C4-2B (cell line): ENCODE measurements around the gene NNMT.

Experiments
- CTCF ChIP-seq: fragments of 450-650 bp; conservative IDR thresholded peaks from 2 replicates; pipeline ENCODE4 v1.5.1; 2017; ENCODE audit warnings: mild to moderate bottlenecking
- ZFX ChIP-seq: fragments of 450-650 bp; IDR thresholded peaks from 2 replicates; pipeline ENCODE4 v1.6.1; 2017

- TF ChIP-seq CTCF: no peak
- no peak for TF ChIP-seq ZFX
These were observed 20.9 kb upstream of the NNMT start for GRCh38 chr11:114275280-114275679.
